Sigmoid colon (tissue), 4 donors: Measurements from ENCODE around the gene CDH24.

ENCODE experiments used
- POLR2AphosphoS5 ChIP-seq, 4 donors: sonication (generic); formaldehyde crosslinking; IDR thresholded peaks; one replicate each; pipeline ENCODE4 v1.6.1; 2017; ENCODE audit warnings: antibody characterized with exemption in 4 of 4
- TF ChIP-seq, protein P1 (sequence below), 4 experiments: fragments of 450-650 bp in 3 of 4; fragments of 200-600 bp in 1 of 4; IDR thresholded peaks; one replicate each; pipeline ENCODE4 v1.5.1; 2016 to 2019; ENCODE audit warnings: antibody characterized with exemption in 4 of 4, mild to moderate bottlenecking in 3 of 4, moderate library complexity in 2 of 4

- TF ChIP-seq, protein P1, sequence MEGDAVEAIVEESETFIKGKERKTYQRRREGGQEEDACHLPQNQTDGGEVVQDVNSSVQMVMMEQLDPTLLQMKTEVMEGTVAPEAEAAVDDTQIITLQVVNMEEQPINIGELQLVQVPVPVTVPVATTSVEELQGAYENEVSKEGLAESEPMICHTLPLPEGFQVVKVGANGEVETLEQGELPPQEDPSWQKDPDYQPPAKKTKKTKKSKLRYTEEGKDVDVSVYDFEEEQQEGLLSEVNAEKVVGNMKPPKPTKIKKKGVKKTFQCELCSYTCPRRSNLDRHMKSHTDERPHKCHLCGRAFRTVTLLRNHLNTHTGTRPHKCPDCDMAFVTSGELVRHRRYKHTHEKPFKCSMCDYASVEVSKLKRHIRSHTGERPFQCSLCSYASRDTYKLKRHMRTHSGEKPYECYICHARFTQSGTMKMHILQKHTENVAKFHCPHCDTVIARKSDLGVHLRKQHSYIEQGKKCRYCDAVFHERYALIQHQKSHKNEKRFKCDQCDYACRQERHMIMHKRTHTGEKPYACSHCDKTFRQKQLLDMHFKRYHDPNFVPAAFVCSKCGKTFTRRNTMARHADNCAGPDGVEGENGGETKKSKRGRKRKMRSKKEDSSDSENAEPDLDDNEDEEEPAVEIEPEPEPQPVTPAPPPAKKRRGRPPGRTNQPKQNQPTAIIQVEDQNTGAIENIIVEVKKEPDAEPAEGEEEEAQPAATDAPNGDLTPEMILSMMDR (IDR thresholded peaks at IDR 0.05) = no peak
- no peak for TF ChIP-seq POLR2AphosphoS5 (IDR thresholded peaks at IDR 0.05)
Measured at GRCh38 chr14:23021434-23021833, 35.9 kb downstream of the CDH24 start.
